ENCODE results near the gene DOCK2.

Gene DOCK2

DNA sequence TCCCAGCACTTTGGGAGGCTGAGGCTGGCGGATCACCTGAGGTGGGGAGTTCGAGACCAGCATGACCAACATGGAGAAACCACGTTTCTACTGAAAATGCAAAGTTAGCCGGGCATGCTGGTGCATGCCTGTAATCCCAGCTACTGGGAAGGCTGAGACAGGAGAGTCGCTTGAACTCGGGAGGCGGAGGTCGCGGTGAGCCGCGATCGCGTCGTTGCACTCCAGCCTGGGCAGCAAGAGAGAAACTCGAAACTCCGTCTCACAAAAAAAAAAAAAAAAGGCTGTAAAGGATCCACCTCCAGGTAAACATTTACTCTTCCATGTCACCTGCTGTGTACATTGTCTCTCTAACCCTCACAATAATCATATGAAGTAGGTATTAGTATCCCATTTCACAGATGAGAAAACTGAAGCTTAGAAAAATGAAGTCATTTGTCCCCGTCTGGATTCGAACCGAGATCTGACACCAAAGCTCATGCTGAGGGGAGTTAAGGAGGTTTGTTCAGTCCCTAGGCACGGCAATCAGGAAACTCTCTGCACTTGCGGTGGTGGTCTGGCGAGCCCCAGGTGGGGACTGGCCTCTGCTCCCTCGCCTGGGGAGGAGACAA is 494 bp upstream of the DOCK2 start:
- TF ChIP-seq, protein P1, sequence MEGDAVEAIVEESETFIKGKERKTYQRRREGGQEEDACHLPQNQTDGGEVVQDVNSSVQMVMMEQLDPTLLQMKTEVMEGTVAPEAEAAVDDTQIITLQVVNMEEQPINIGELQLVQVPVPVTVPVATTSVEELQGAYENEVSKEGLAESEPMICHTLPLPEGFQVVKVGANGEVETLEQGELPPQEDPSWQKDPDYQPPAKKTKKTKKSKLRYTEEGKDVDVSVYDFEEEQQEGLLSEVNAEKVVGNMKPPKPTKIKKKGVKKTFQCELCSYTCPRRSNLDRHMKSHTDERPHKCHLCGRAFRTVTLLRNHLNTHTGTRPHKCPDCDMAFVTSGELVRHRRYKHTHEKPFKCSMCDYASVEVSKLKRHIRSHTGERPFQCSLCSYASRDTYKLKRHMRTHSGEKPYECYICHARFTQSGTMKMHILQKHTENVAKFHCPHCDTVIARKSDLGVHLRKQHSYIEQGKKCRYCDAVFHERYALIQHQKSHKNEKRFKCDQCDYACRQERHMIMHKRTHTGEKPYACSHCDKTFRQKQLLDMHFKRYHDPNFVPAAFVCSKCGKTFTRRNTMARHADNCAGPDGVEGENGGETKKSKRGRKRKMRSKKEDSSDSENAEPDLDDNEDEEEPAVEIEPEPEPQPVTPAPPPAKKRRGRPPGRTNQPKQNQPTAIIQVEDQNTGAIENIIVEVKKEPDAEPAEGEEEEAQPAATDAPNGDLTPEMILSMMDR (conservative IDR thresholded peaks at IDR 0.05; ENCODE audit: low read depth, low read length), result no peak
- Histone ChIP-seq H3K4me3 (IDR thresholded peaks at IDR 0.05; ENCODE audit: insufficient read depth, low read depth, low read length) (no peak overlapping the region), H3K4me1 (ENCODE audit: low read depth, poor library complexity, severe bottlenecking) (no peaks in the 10 kb centered on the region), H4K20me1 (ENCODE audit: insufficient read depth) (no peaks in the 10 kb centered on the region), H3K4me2 (no peak overlapping the region), H3K27ac (peak overlapping the region; percentile 38; the same call in 1 of the 2 replicates), H3K79me2 (ENCODE audit: insufficient read depth, low read depth) (no peaks in the 10 kb centered on the region), H2AFZ (ENCODE audit: low read depth) (peak overlapping the region; percentile 59), H3K27me3 (ENCODE audit: insufficient read depth, low read depth) (no peaks in the 10 kb centered on the region), H3K9ac (peak overlapping the region; percentile 42; the same call in 1 of the 2 replicates), H3K36me3 (ENCODE audit: insufficient read depth) (no peaks in the 10 kb centered on the region)

DNA sequence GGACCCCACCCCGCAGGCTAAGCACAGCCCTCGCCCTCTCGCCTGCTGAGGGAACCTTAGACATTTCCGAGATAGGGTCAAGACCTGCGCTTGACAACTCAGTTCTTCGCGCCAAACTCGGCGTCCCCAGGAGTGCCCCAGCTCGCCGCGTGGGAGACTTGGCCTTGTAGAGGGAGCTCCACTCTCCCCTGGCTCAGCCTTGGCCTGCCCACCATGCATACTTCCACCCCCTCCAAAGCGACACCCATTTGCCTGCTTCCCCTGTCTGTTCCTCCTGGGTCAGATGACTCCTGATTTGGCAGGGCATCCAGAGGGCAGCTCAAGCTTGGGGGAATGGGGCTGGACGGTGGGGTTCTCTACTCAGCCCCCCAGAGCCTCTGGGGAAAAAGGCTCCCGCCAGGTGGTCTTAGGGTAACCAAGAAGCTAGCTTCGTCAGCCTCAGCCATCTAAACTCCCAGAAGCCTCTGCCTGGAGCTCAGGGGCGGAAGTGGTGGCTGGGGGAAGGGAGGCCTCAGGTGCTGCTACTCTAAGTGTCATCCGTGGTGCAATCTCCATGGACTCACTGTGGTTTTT is 560 bp downstream of the DOCK2 start:
- H3K27ac ChIP-seq, result peak overlapping the region; percentile 38
- no peak overlapping the region for H3K4me3 ChIP-seq (IDR thresholded peaks at IDR 0.05; ENCODE audit: insufficient read depth, low read depth, low read length)
- H3K4me1 ChIP-seq (ENCODE audit: low read depth, poor library complexity, severe bottlenecking), result no peaks in the 10 kb centered on the region
- no peaks in the 10 kb centered on the region for H3K79me2 ChIP-seq (ENCODE audit: insufficient read depth, low read depth)
- H3K27me3 ChIP-seq (ENCODE audit: insufficient read depth, low read depth), result no peaks in the 10 kb centered on the region
- H3K36me3 ChIP-seq (ENCODE audit: insufficient read depth), result no peaks in the 10 kb centered on the region
- H2AFZ ChIP-seq (ENCODE audit: low read depth), result peak overlapping the region; percentile 59; the same call in 1 of the 2 replicates
- H4K20me1 ChIP-seq (ENCODE audit: insufficient read depth), result no peaks in the 10 kb centered on the region
- TF ChIP-seq, protein P1 (conservative IDR thresholded peaks at IDR 0.05; ENCODE audit: low read depth, low read length), result no peak
- no peak overlapping the region; the same call in 1 of the 2 replicates for H3K4me2 ChIP-seq
- H3K9ac ChIP-seq, result peak overlapping the region; percentile 42; the same call in 1 of the 2 replicates

DNA sequence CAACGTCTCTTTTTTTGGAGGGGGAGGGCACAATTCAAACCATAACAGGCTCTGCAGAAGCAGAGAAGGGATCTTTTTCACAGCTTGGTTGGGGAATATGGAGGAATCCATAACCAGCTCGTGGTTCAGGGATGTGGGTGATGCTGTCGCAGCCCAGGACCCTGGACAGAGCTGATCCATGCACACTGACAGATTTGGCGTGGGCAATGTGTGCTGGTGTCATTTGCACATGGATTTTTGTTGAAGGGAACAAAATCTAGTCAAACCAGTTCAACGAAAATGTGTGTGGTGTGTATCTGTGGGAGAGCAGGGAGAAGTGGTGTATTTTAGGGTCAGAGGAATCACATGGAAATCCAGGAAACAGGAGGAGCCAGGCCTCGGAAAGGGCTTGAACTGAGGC is 4.2 kb downstream of the DOCK2 start:
- Histone ChIP-seq H3K4me3 (IDR thresholded peaks at IDR 0.05; ENCODE audit: insufficient read depth, low read depth, low read length) (no peak overlapping the region), H3K4me1 (ENCODE audit: low read depth, poor library complexity, severe bottlenecking) (no peaks in the 10 kb centered on the region), H3K9ac (no peak overlapping the region), H3K27me3 (ENCODE audit: insufficient read depth, low read depth) (no peaks in the 10 kb centered on the region), H4K20me1 (ENCODE audit: insufficient read depth) (no peaks in the 10 kb centered on the region), H3K27ac (no peak overlapping the region), H3K4me2 (no peak overlapping the region), H3K36me3 (ENCODE audit: insufficient read depth) (no peaks in the 10 kb centered on the region), H2AFZ (ENCODE audit: low read depth) (no peak overlapping the region), H3K79me2 (ENCODE audit: insufficient read depth, low read depth) (no peaks in the 10 kb centered on the region)
- TF ChIP-seq, protein P1 (conservative IDR thresholded peaks at IDR 0.05; ENCODE audit: low read depth, low read length), result no peak

DNA sequence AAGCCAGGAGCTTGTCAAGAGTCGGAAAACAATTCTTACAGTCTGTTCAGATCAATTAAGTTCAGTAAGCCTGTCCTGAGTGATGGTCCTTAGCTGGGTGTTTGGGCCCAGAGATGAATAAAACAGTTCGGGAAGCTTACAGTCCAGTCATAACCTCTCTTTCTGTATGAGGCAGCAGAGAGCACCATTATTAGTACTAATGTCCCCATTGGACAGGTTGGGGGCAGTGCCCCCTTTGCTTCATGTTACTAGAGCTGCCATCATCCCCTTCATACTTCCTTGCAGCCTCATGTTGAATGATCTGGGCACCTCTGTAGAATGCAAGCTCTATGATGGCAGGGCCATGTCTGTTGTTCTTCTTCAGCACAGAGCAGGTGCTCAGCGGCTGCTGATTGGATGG is 9.8 kb downstream of the DOCK2 start:
- Histone ChIP-seq H3K27ac (no peak overlapping the region), H3K36me3 (ENCODE audit: insufficient read depth) (no peaks in the 10 kb centered on the region), H3K4me1 (ENCODE audit: low read depth, poor library complexity, severe bottlenecking) (peaks cover 3% of the 10 kb centered on the region), H4K20me1 (ENCODE audit: insufficient read depth) (no peaks in the 10 kb centered on the region), H2AFZ (ENCODE audit: low read depth) (no peak overlapping the region), H3K4me2 (no peak overlapping the region), H3K27me3 (ENCODE audit: insufficient read depth, low read depth) (no peaks in the 10 kb centered on the region), H3K9ac (no peak overlapping the region), H3K79me2 (ENCODE audit: insufficient read depth, low read depth) (no peaks in the 10 kb centered on the region), H3K4me3 (IDR thresholded peaks at IDR 0.05; ENCODE audit: insufficient read depth, low read depth, low read length) (no peak overlapping the region)
- TF ChIP-seq, protein P1 (conservative IDR thresholded peaks at IDR 0.05; ENCODE audit: low read depth, low read length), result no peak

Measured in KMS-11 (cell line).